ENCODE data around the gene PLCB2.

PLCB2 gene

GRCh38 chr15:40323953-40324937 lies 16.5 kb upstream of the PLCB2 start:
- DNase-seq (ENCODE audit: low spot score) = no peak

GRCh38 chr15:40323239-40323952 lies 15.7 kb upstream of the PLCB2 start, which contains the start of gene INAFM2:
Gene INAFM2, plus strand, starts transcription at chr15:40323692. Its CDS starts 364 bp downstream, at chr15:40324056.
- peak; percentile 92 for DNase-seq (ENCODE audit: low spot score)

GRCh38 chr15:40322531-40323238 lies 14.9 kb upstream of the PLCB2 start:
- no peak for DNase-seq (ENCODE audit: low spot score)

DNA sequence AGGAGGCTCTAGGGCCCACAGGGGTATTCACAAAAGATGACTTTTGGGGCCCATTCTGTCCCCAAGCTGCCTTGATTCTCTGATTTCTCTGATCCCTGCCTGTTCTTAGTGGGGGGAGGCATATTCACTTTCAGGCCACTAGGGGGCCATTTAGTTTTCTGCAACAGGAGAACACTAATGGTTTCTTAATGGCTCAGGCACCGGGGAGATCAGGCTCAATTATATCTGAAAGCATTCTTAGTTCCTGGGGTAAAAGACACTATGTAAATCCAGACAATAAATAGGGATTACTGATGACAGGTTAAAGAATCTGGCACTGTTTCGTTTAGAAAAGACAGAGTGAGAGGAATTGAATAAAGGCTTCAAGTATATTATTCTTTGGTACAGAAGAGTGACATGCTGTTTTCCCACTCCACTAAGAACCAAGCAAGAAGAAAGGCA lies 13.2 kb upstream of the PLCB2 start:
- peak; percentile 80 for DNase-seq (ENCODE audit: low spot score)

DNA sequence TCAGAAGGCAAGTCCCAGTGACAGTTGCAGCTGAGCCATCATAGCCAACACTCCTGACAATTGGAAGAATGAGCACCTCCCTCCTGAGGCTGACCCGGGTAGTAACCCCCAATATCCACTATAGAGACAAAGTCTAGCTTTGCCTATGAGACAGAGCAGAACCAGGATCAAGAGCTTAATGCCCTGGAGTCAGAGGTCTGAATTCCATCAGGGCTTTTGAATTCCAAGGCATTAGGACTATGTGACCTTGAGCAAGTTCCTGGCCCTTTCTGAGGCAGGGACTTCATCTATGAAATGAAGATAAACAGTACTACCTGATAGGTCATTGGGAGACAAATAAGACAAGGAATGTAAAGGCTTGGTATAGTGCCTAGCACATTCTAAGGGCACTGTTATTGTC lies 12.7 kb upstream of the PLCB2 start:
- no peak for DNase-seq (ENCODE audit: low spot score)

DNA sequence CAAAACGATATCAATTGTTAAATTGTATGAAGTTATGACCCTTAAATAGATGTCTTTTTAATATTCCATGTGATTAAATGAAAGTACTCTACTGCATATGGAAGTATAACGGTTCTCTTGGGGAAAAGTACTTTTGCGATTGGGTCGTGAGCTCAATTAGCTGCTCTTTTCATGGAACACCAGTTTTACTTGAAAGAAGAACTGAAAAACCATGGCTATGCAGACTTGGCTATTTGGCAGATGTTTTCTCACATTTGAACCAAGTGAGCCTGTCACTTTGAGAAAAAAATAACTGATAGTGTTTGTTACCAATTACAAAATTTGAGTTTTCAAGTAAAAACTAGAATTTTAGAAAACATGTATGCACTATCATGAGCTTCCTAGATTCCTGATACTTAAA lies 9.8 kb upstream of the PLCB2 start:
- DNase-seq (ENCODE audit: low spot score) = no peak

DNA sequence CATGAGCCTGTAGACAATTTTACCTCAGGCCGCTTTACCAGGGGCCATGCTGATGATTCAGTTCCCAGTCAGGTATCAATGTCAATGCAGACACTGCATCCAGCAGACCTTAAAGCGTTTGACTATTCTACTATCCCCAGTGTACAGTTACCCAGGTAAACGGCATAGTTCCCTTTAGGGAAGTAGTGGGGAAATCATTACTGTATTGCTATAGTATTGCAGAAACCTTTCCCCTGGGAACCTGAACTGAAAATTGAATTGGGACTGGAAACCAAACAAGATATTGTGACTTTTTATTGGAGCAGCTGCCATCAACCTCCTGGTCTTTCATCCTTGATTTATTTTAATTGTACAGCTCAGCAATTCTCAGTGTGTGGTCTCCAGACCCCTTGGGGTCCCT lies 9.2 kb upstream of the PLCB2 start:
- no peak for DNase-seq (ENCODE audit: low spot score)

GRCh38 chr15:40314723-40315276 lies 7.1 kb upstream of the PLCB2 start:
- no peak for DNase-seq (ENCODE audit: low spot score)

DNA sequence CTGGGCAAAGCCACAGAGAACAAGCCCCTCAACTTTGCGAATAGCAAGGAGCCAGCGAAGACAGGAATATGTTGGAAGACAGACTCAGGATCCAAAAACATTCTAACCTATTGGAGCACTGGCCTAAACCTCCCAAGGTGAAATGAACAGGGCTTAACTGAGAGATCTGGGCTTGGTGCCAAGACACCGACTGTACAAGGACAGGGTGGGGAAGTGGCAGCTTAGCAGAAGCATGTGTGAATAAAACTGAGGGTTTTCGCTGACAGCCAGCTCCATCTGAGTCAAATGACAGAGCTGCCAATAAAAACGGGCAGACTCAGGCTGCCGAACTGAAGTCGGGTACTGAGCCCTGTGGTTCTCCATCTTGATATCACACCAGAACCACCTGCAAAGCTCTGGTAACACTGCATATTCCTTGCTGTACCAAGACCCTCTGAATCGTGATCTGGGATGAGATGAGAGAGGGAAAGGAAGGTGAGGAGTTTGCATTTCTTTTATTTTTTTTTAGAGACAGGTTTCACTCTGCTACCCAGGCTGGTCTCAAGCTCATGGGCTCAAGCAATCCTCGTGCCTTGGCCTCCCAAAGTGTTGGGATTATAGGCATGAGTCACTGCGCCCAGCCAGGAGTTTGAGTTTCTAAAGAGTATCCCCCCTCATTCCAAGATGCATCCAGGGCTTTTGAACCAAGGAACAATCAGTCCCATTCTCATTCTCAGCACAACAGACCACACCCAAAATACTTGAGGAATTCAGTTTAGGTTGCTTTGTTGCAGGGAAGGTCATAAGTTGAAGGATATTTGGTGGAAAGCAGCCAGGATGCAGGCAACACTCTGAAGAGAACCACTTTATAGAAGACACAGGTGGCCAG lies 6.0 kb upstream of the PLCB2 start:
- DNase-seq (ENCODE audit: low spot score) = peak; percentile 68

DNA sequence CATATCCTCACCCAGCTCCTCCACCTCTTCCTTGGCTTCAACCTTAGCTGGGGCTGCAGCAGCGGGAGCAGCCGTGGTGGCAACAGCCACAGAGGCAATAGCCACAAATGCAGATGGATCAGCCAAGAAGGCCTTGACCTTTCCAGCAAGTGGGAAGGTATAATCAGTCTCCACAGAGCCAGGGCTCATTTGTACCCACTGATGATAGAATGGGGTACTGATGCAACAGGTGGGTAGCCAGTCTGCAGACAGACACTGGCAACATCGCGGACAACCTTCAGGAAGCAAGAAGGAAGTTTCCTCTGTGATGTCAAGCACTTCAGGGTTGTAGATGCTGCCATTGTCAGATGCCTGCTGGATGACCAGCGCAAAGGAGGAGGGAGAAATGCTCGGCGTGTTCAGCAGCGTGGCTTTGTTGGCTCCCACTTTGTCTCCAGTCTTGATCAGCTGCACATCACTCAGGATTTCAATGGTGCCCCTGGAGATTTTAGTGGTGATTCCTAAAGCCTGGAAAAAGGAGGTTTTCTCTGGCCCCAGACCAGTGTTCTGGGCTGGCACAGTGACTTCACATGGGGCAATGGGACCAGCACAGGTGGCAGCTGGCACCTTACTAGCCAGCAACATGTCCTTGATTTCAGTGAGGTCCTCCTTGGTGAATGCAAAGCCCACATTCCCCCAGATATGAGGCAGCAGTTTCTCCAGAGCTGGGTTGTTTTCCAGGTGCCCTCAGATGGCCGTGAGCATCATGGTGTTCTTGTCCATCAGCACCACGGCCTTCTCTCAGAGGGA lies 4.8 kb upstream of the PLCB2 start:
- DNase-seq (ENCODE audit: low spot score) = no peak

DNA sequence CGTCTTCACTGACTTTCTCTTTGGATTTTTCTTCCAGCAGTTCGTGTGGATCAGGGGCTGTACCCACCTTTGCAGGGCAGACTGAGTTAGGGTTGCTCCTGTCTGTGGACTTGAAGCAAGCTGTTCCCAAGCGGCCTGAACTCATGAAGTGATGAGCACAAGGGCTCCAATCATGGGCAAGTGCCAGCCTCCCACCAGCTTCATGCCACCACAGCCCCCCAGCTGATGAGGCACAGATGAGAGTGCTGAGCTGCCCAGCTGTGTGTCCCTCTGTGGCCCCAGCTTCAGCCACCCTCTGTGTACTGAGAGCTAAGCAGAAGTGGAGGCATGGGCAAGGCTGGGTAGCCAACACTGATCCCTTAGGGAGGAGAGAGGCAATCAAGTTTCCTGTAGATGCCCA lies 3.3 kb upstream of the PLCB2 start:
- no peak for DNase-seq (ENCODE audit: low spot score)

DNA sequence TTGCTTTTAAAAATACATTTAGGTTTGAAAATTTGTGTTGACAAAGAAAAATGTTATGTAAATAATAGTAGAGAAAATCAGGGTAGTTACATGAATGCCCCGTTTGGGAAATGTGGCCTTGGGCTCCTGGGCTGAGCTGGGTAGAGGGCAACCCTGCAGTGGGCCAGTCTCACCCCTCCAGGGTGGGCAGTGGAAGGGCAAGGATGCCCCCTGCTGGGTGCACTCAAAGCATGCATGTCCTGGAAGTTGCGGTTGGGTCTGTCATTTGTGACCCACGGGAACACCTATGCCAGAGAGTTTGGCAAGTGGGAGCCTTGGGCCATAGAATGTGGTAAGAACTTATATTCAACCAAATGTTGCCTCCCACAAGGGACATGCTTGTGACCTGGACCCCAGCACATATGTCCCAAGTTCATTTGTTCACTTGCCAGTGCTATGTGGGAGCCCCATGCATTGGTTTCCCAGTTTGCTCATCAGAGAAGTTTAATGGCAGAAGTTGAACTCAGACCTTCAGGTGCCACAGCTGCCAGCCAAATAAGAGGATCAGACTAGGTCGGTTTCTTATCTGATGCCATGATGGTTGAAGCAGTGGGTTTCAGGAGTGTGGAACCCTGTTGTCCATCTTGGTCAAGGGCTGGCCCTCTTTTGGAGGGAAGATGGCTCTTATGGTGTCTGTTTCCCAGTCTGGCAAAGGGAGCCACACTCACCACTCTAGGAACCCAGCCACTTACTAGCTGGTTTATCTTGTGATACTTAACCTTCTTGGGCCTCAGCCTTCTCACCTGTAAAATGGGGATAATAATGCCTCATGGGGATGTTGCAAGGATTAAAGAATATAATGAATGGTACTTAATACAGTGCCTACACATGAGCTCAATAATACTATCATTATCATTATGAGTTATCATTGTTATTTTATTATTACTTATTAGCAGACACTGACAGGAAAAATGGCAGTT lies 2.5 kb upstream of the PLCB2 start:
- peak; percentile 68 for DNase-seq (ENCODE audit: low spot score)

GRCh38 chr15:40309344-40309862 lies 1.7 kb upstream of the PLCB2 start:
- DNase-seq (ENCODE audit: low spot score) = no peak

- no peak for DNase-seq (ENCODE audit: low spot score)
These were observed 827 bp downstream of the PLCB2 start for GRCh38 chr15:40306908-40307307.

DNA sequence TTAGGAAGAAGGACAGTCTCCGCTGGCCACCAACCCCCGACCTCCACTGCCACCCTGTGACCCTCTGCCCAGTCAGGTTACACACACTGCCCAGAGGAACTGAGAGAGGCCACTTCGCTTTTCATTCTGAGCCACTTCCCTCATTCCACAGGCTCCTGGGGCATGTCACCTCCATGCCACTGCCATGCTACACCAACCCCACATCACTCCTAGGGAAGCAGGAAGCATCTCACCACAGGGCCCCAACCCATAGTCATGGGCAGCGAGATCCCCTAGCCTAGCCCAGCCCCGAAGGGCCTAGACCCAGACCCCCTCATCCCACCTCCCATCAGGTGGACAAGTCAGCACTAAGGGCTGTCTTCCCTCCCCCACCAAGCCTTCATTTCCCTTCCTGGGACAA lies 1.4 kb downstream of the PLCB2 start:
- DNase-seq (ENCODE audit: low spot score) = no peak

GRCh38 chr15:40305281-40305680 lies 2.5 kb downstream of the PLCB2 start:
- DNase-seq (ENCODE audit: low spot score) = no peak

- no peak for DNase-seq (ENCODE audit: low spot score)
These were observed 4.2 kb downstream of the PLCB2 start for GRCh38 chr15:40303576-40303975.

- no peak for DNase-seq (ENCODE audit: low spot score)
These were observed 4.8 kb downstream of the PLCB2 start for GRCh38 chr15:40302981-40303380.

Measured in CD4-positive, alpha-beta T cell treated with Interleukin-2 at 100 ng/mL for 4 hours (primary cell).